ENCODE data around the gene MLF2. TPM values are rescaled to one million over a fixed set of nuclear protein-coding genes. Genes with fewer than 3 reads are reported as not detected.

MLF2 gene
- total RNA-seq, 1 experiment from 2014 or later = 309 TPM

DNA sequence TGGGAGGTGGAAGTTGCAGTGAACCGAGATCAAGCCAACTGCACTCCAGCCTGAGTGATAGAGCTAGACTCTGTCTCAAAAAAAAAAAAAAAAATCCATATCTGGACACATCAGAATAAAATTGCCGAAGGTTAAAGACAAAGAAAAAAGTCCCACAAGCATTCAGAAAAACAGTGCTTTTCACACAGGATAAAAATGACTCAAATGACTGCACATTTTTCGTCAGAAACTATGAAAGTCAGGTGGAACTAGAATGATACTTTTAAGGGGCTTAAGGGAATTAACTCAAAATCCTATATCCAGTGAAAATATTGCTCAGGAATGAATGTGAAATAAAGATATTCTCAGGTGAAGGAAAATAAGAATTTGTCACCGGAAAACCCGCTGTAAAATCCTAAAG lies 16.2 kb downstream of the MLF2 start:
- no TSS peak for BruUV-seq (replicated peaks)
- Histone ChIP-seq H3K9me2 (ENCODE audit: insufficient read depth) (no peaks in the 10 kb centered on the region), H3K27ac (ENCODE audit: low read depth, low read length) (no peak overlapping the region), H3K9me3 (ENCODE audit: control insufficient read depth in 1 of 2, insufficient read depth in 1 of 2, low read depth in 1 of 2, low read length in 2 of 2) (no peaks in the 10 kb centered on the region), H3K27me3 (ENCODE audit: insufficient read depth, low read length) (no peaks in the 10 kb centered on the region), H3K36me3 (ENCODE audit: control insufficient read depth in 1 of 2, insufficient read depth in 2 of 2, low read length in 2 of 2) (0 out of 4 replicates have a peak, but pooled peaks cover 0 to 2% of the 10 kb centered on the region in 2 experiments), H4K20me1 (ENCODE audit: insufficient read depth) (no peaks in the 10 kb centered on the region), H3K4me1 (ENCODE audit: control insufficient read depth in 1 of 2, insufficient read depth in 2 of 2, low read length in 2 of 2) (peaks cover 4 to 10% of the 10 kb centered on the region in 2 experiments), H3K4me2 (ENCODE audit: low read length) (no peak overlapping the region), H2AFZ (ENCODE audit: low read depth, low read length, poor library complexity, severe bottlenecking) (no peak overlapping the region), H3K9ac (ENCODE audit: low read length) (no peak overlapping the region), H3K4me3 (replicated peaks in 1 of 2; ENCODE audit: low read depth in 1 of 2, low read length in 2 of 2) (no peak overlapping the region), H3K79me2 (ENCODE audit: insufficient read depth, low read length) (no peaks in the 10 kb centered on the region)
- no peak for ATAC-seq
- intact Hi-C loops (cut with micrococcal nuclease) = no loop called here
- POLR2A ChIA-PET = interaction anchor here (1.7 kb wide), 1 partner anchor 13 kb away, joined by 4 read pairs; the partner anchor contains the start of gene COPS7A
- CTCF ChIA-PET = interaction anchor here (1.2 kb wide), 1 partner anchor 42 kb away, joined by 3 read pairs; no protein-coding TSS in a partner anchor
- DNase-seq (ENCODE audit: low read depth, low spot score) = no peak
- RAD21 ChIA-PET (ENCODE audit: low non-redundant PET in 1 of 2, low total read pairs in 2 of 2, uncharacterized antibody in 2 of 2, unreplicated experiment in 2 of 2) = no interaction called here
- TF ChIP-seq CBX3 (IDR thresholded peaks at IDR 0.05; ENCODE audit: low read depth) (no peak), SIN3A (IDR thresholded peaks at IDR 0.05; ENCODE audit: low read depth) (no peak), FOSL1 (IDR thresholded peaks at IDR 0.05; ENCODE audit: low read depth) (no peak), ZNF274 (IDR thresholded peaks at IDR 0.05; ENCODE audit: low read depth, low read length) (no peak), TCF7L2 (IDR thresholded peaks at IDR 0.05; ENCODE audit: borderline replicate concordance, extremely low read depth, insufficient read depth, insufficient read length) (no peak), EZH2 (IDR thresholded peaks at IDR 0.05) (no peak), YY1 (IDR thresholded peaks at IDR 0.05; ENCODE audit: extremely low read depth, insufficient replicate concordance, low read depth, low read length) (no peak), CEBPB (IDR thresholded peaks at IDR 0.05; ENCODE audit: low read depth) (no peak), EZH2phosphoT487 (IDR thresholded peaks at IDR 0.05; ENCODE audit: borderline replicate concordance) (no peak), EGR1 (IDR thresholded peaks at IDR 0.05; ENCODE audit: low read depth) (no peak), ELF1 (IDR thresholded peaks at IDR 0.05; ENCODE audit: borderline replicate concordance, low read depth) (no peak), POLR2A (IDR thresholded peaks at IDR 0.05; ENCODE audit: borderline replicate concordance, extremely low read depth, insufficient read depth, insufficient read length) (no peak)
- TF ChIP-seq, protein P1, sequence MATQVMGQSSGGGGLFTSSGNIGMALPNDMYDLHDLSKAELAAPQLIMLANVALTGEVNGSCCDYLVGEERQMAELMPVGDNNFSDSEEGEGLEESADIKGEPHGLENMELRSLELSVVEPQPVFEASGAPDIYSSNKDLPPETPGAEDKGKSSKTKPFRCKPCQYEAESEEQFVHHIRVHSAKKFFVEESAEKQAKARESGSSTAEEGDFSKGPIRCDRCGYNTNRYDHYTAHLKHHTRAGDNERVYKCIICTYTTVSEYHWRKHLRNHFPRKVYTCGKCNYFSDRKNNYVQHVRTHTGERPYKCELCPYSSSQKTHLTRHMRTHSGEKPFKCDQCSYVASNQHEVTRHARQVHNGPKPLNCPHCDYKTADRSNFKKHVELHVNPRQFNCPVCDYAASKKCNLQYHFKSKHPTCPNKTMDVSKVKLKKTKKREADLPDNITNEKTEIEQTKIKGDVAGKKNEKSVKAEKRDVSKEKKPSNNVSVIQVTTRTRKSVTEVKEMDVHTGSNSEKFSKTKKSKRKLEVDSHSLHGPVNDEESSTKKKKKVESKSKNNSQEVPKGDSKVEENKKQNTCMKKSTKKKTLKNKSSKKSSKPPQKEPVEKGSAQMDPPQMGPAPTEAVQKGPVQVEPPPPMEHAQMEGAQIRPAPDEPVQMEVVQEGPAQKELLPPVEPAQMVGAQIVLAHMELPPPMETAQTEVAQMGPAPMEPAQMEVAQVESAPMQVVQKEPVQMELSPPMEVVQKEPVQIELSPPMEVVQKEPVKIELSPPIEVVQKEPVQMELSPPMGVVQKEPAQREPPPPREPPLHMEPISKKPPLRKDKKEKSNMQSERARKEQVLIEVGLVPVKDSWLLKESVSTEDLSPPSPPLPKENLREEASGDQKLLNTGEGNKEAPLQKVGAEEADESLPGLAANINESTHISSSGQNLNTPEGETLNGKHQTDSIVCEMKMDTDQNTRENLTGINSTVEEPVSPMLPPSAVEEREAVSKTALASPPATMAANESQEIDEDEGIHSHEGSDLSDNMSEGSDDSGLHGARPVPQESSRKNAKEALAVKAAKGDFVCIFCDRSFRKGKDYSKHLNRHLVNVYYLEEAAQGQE (IDR thresholded peaks at IDR 0.05; ENCODE audit: low read depth) = no peak
- TF ChIP-seq, protein P2, sequence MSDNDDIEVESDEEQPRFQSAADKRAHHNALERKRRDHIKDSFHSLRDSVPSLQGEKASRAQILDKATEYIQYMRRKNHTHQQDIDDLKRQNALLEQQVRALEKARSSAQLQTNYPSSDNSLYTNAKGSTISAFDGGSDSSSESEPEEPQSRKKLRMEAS (IDR thresholded peaks at IDR 0.05) = no peak
- TF ChIP-seq, protein P3, sequence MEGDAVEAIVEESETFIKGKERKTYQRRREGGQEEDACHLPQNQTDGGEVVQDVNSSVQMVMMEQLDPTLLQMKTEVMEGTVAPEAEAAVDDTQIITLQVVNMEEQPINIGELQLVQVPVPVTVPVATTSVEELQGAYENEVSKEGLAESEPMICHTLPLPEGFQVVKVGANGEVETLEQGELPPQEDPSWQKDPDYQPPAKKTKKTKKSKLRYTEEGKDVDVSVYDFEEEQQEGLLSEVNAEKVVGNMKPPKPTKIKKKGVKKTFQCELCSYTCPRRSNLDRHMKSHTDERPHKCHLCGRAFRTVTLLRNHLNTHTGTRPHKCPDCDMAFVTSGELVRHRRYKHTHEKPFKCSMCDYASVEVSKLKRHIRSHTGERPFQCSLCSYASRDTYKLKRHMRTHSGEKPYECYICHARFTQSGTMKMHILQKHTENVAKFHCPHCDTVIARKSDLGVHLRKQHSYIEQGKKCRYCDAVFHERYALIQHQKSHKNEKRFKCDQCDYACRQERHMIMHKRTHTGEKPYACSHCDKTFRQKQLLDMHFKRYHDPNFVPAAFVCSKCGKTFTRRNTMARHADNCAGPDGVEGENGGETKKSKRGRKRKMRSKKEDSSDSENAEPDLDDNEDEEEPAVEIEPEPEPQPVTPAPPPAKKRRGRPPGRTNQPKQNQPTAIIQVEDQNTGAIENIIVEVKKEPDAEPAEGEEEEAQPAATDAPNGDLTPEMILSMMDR (IDR thresholded peaks at IDR 0.05 in 2 of 3, conservative IDR thresholded peaks at IDR 0.05 in 1 of 3; ENCODE audit: borderline replicate concordance in 1 of 3, insufficient read depth in 1 of 3, low read depth in 2 of 3, low read length in 2 of 3) = no peak

Measured in HCT116 (cell line).